ENCODE results near the gene DKK1. TPM values are rescaled to one million over a fixed set of nuclear protein-coding genes. Genes with fewer than 3 reads are reported as not detected.

DKK1 gene
- total and polyA plus RNA-seq, 2 of the 13 experiments (the other 11 are each of a cell fraction or from before 2014, with no cell fraction given) = 123 to 262 TPM

DNA sequence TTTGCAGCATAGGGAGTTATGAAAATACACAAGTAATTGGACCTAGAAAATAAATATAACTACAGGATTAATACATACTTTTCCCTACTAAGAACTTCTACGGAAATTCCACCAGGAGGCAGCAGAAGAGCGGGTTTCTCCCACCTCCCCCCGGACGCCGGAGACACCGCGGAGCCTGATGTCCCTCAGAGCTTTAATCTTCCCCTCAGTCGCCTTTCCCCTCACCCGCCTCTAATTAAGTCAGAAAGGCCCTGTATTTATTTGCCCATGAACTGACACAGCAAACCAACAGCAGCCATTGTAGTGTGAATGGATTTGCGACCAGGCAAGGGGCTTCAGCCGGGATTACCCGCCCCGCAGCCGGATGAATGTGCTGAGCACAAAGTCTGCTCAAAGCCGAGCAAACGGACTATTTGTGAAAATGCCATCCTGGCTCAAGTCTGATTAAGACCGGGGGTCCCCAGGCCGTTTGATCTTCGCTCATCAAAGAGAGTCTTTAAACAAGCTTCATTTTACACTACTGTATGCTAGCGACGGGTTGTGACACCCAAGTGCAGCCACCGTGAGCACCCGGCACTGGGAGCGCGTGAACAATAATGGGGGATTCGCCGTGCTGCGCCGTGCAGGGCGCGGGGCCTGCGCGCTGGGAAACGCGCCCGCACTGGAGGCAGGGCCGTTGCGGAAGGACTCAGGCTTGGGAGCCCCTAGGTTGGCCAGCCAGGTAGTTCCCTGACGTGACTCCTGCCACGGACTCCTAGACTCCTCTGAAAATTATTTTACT, 5.6 kb upstream of the DKK1 start (continued):
- TF ChIP-seq PTBP1 (IDR thresholded peaks at IDR 0.05; ENCODE audit: low read depth, low read length, poor library complexity, severe bottlenecking) (no peak), HOXA9 (CRISPR knock-in tag; IDR thresholded peaks at IDR 0.05; ENCODE audit: borderline replicate concordance) (no peak), ZNF205 (CRISPR knock-in tag; IDR thresholded peaks at IDR 0.05) (peak; percentile 28; the same call in 1 of the 2 replicates), ZNF567 (CRISPR knock-in tag; IDR thresholded peaks at IDR 0.05; ENCODE audit: borderline replicate concordance) (no peak), ZNF605 (CRISPR knock-in tag; IDR thresholded peaks at IDR 0.05) (peak; percentile 62; the same call in 1 of the 2 replicates), ZBTB7A (CRISPR knock-in tag; IDR thresholded peaks at IDR 0.05) (no peak), MATR3 (CRISPR knock-in tag; IDR thresholded peaks at IDR 0.05) (no peak), ZNF570 (CRISPR knock-in tag; IDR thresholded peaks at IDR 0.05; ENCODE audit: borderline replicate concordance) (no peak), TAF15 (IDR thresholded peaks at IDR 0.05; ENCODE audit: low read depth, low read length, poor library complexity, severe bottlenecking) (no peak), ZNF781 (CRISPR knock-in tag; IDR thresholded peaks at IDR 0.05; ENCODE audit: borderline replicate concordance, not compliant biosample characterization) (no peak), CC2D1A (CRISPR knock-in tag; IDR thresholded peaks at IDR 0.05) (no peak), ARNT (IDR thresholded peaks at IDR 0.05) (no peak), THYN1 (CRISPR knock-in tag; IDR thresholded peaks at IDR 0.05; ENCODE audit: borderline replicate concordance, low read depth) (no peak), TBP (CRISPR knock-in tag; IDR thresholded peaks at IDR 0.05) (no peak), NCOA1 (CRISPR knock-in tag; IDR thresholded peaks at IDR 0.05) (0 out of 2 replicates have a peak, but pooled peaks have one; percentile 61), ATRX (CRISPR knock-in tag; IDR thresholded peaks at IDR 0.05; ENCODE audit: borderline replicate concordance) (no peak), DR1 (CRISPR knock-in tag; IDR thresholded peaks at IDR 0.05) (no peak), FOXO1 (CRISPR knock-in tag; IDR thresholded peaks at IDR 0.05) (no peak), RBAK (CRISPR knock-in tag; IDR thresholded peaks at IDR 0.05) (no peak)
- TF ChIP-seq, protein P1, sequence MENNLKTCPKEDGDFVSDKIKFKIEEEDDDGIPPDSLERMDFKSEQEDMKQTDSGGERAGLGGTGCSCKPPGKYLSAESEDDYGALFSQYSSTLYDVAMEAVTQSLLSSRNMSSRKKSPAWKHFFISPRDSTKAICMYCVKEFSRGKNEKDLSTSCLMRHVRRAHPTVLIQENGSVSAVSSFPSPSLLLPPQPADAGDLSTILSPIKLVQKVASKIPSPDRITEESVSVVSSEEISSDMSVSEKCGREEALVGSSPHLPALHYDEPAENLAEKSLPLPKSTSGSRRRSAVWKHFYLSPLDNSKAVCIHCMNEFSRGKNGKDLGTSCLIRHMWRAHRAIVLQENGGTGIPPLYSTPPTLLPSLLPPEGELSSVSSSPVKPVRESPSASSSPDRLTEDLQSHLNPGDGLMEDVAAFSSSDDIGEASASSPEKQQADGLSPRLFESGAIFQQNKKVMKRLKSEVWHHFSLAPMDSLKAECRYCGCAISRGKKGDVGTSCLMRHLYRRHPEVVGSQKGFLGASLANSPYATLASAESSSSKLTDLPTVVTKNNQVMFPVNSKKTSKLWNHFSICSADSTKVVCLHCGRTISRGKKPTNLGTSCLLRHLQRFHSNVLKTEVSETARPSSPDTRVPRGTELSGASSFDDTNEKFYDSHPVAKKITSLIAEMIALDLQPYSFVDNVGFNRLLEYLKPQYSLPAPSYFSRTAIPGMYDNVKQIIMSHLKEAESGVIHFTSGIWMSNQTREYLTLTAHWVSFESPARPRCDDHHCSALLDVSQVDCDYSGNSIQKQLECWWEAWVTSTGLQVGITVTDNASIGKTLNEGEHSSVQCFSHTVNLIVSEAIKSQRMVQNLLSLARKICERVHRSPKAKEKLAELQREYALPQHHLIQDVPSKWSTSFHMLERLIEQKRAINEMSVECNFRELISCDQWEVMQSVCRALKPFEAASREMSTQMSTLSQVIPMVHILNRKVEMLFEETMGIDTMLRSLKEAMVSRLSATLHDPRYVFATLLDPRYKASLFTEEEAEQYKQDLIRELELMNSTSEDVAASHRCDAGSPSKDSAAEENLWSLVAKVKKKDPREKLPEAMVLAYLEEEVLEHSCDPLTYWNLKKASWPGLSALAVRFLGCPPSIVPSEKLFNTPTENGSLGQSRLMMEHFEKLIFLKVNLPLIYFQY (CRISPR knock-in tag; IDR thresholded peaks at IDR 0.05; ENCODE audit: borderline replicate concordance) = no peak
- TF ChIP-seq, protein P2, sequence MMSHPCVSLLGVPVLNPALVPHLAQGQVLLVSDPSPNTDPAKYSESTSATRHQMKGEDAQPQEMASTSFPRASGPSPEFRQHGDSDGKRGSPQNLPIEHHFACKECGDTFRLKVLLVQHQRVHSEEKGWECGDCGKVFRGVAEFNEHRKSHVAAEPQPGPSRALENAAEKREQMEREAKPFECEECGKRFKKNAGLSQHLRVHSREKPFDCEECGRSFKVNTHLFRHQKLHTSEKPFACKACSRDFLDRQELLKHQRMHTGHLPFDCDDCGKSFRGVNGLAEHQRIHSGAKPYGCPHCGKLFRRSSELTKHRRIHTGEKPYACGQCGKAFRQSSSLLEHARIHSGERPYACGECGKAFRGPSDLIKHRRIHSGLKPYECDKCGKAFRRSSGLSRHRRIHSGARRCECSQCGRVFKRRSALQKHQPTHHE (CRISPR knock-in tag; IDR thresholded peaks at IDR 0.05; ENCODE audit: borderline replicate concordance) = no peak; the same call in 1 of the 2 replicates
- TF ChIP-seq, protein P3, sequence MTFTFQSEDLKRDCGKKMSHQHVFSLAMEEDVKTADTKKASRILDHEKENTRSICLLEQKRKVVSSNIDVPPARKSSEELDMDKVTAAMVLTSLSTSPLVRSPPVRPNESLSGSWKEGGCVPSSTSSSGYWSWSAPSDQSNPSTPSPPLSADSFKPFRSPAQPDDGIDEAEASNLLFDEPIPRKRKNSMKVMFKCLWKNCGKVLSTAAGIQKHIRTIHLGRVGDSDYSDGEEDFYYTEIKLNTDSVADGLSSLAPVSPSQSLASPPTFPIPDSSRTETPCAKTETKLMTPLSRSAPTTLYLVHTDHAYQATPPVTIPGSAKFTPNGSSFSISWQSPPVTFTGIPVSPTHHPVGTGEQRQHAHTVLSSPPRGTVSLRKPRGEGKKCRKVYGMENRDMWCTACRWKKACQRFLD (CRISPR knock-in tag; IDR thresholded peaks at IDR 0.05; ENCODE audit: borderline replicate concordance) = no peak
- TF ChIP-seq, protein P4, sequence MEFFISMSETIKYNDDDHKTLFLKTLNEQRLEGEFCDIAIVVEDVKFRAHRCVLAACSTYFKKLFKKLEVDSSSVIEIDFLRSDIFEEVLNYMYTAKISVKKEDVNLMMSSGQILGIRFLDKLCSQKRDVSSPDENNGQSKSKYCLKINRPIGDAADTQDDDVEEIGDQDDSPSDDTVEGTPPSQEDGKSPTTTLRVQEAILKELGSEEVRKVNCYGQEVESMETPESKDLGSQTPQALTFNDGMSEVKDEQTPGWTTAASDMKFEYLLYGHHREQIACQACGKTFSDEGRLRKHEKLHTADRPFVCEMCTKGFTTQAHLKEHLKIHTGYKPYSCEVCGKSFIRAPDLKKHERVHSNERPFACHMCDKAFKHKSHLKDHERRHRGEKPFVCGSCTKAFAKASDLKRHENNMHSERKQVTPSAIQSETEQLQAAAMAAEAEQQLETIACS (CRISPR knock-in tag; IDR thresholded peaks at IDR 0.05) = no peak

All from HepG2 (cell line).